ENCODE measurements around the gene NFS1.

The NFS1 gene

DNA sequence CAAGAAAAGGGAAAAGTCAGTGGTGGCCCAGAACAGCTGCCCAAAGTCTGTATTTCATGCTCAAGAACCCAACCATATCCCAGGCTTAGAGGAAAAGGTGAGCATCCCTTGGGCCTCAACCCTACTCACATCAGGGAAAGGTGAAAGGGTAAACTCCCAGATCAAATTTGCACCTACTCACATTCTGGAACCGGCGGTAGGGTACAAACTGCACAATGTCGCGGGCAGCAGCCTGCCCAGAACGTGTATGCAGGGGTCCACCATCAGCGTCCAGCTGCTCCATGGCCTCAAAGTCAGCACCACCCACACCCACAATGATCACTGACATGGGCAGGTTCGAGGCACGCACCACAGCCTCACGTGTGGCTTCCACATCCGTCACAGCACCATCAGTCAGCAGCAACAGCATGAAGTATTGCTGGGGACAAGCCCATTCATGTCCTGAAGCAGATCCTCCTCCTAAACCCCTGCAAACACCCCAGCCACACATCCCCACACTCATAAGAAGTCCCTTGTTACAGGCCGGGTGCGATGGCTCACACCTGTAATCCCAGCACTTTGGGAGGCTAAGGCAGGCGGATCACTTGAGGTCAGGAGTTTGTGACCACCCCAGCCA is 72.7 kb downstream of the NFS1 start:
- Histone ChIP-seq H3K79me2 (ENCODE audit: low read length) (no peaks in the 10 kb centered on the region), H3K9me3 (ENCODE audit: insufficient read depth, low read length) (no peaks in the 10 kb centered on the region), H4K20me1 (ENCODE audit: insufficient read depth, low read length) (no peaks in the 10 kb centered on the region; the same call in 1 of the 2 replicates), H3K36me3 (replicated peaks; ENCODE audit: low read depth, low read length) (peaks cover 52% of the 10 kb centered on the region), H2AFZ (ENCODE audit: low read depth, low read length) (no peak overlapping the region), H3K4me3 (ENCODE audit: low read length) (no peak overlapping the region), H3K27ac (ENCODE audit: low read length) (no peak overlapping the region), H3K27me3 (ENCODE audit: low read depth, low read length) (no peaks in the 10 kb centered on the region), H3K9ac (ENCODE audit: low read length) (no peak overlapping the region), H3K4me1 (ENCODE audit: low read length) (no peaks in the 10 kb centered on the region), H3K4me2 (ENCODE audit: low read length) (no peak overlapping the region)
- no peak for TF ChIP-seq EZH2phosphoT487 (IDR thresholded peaks at IDR 0.05; ENCODE audit: low read depth)
- TF ChIP-seq, protein P1, sequence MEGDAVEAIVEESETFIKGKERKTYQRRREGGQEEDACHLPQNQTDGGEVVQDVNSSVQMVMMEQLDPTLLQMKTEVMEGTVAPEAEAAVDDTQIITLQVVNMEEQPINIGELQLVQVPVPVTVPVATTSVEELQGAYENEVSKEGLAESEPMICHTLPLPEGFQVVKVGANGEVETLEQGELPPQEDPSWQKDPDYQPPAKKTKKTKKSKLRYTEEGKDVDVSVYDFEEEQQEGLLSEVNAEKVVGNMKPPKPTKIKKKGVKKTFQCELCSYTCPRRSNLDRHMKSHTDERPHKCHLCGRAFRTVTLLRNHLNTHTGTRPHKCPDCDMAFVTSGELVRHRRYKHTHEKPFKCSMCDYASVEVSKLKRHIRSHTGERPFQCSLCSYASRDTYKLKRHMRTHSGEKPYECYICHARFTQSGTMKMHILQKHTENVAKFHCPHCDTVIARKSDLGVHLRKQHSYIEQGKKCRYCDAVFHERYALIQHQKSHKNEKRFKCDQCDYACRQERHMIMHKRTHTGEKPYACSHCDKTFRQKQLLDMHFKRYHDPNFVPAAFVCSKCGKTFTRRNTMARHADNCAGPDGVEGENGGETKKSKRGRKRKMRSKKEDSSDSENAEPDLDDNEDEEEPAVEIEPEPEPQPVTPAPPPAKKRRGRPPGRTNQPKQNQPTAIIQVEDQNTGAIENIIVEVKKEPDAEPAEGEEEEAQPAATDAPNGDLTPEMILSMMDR (IDR thresholded peaks at IDR 0.05; ENCODE audit: low read depth, low read length), result no peak

DNA sequence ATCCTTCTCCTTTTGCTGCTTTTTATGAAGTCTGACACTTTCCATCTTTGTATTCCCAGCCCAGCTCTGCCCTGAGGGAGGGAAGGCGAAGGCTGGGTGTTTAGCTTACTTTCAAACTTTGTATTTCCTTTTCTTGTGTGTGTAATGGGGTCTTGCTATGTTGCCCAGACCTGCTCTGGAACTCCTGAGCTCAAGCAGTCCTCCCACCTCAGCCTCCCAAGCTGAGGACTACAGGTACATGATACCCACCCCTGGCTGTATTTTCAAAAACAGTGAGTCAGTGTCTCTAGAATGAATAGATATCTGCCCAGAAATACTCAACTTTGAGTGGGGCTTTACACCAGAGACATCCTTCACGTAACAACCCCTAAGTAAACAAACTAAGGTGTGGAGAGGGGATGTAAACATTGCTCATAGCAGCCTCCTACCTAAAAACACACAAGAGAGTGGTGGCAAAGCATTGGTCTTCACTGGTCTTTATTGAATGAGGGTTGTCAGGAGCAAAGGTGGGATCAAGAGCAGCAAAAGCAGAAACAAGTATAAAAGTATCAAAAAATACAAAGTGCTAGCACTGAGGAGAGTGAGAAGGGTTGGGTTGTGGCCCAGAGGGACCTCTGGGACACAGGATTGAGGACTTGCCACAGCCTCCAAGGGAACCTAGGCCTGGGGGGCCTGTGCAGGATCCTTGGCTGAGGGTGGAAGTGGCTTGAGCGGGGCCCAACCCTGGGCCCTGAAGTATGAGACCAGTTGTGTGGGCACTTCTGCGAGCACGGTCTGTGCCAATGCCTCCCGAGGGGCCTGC is 73.4 kb downstream of the NFS1 start:
- H4K20me1 ChIP-seq (ENCODE audit: insufficient read depth, low read length), result peaks cover 5% of the 10 kb centered on the region; the same call in 1 of the 2 replicates
- no peak overlapping the region for H3K4me3 ChIP-seq (ENCODE audit: low read length)
- H3K36me3 ChIP-seq (replicated peaks; ENCODE audit: low read depth, low read length), result peaks cover 50% of the 10 kb centered on the region
- H3K27ac ChIP-seq (ENCODE audit: low read length), result no peak overlapping the region
- no peaks in the 10 kb centered on the region for H3K27me3 ChIP-seq (ENCODE audit: low read depth, low read length)
- no peak for TF ChIP-seq EZH2phosphoT487 (IDR thresholded peaks at IDR 0.05; ENCODE audit: low read depth)
- TF ChIP-seq, protein P1 (IDR thresholded peaks at IDR 0.05; ENCODE audit: low read depth, low read length), result no peak
- H3K4me2 ChIP-seq (ENCODE audit: low read length), result no peak overlapping the region
- H2AFZ ChIP-seq (ENCODE audit: low read depth, low read length), result no peak overlapping the region
- H3K4me1 ChIP-seq (ENCODE audit: low read length), result peaks cover 6% of the 10 kb centered on the region
- H3K9me3 ChIP-seq (ENCODE audit: insufficient read depth, low read length), result no peaks in the 10 kb centered on the region
- H3K79me2 ChIP-seq (ENCODE audit: low read length), result no peaks in the 10 kb centered on the region
- H3K9ac ChIP-seq (ENCODE audit: low read length), result no peak overlapping the region

DNA sequence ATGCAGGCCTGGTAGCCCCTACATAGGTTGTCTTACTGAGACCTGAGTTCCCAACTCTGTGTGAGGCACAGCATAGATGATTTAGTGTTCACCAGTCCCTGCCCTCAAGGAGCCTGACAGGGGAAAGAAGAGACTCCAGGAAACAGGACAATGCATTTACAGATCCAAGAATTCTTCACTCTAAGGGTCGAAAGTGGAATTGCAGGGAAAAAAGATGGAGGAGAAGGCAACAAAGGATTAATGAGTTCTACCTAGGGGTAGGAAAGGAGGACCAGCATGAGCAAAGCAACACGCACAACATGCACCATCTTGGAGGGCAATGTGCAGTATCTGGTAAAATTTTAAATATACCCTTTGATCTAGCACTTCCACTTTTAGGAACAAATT is 77.6 kb downstream of the NFS1 start:
- no peak for TF ChIP-seq EZH2phosphoT487 (IDR thresholded peaks at IDR 0.05; ENCODE audit: low read depth)
- TF ChIP-seq, protein P1 (IDR thresholded peaks at IDR 0.05; ENCODE audit: low read depth, low read length), result no peak
- Histone ChIP-seq H3K9me3 (ENCODE audit: insufficient read depth, low read length) (no peaks in the 10 kb centered on the region), H3K4me1 (ENCODE audit: low read length) (peaks cover 46% of the 10 kb centered on the region), H3K27ac (ENCODE audit: low read length) (no peak overlapping the region), H3K4me2 (ENCODE audit: low read length) (no peak overlapping the region), H3K27me3 (ENCODE audit: low read depth, low read length) (no peaks in the 10 kb centered on the region), H4K20me1 (ENCODE audit: insufficient read depth, low read length) (0 out of 2 replicates have a peak, but pooled peaks cover 7% of the 10 kb centered on the region), H3K36me3 (replicated peaks; ENCODE audit: low read depth, low read length) (peaks cover 24% of the 10 kb centered on the region), H3K9ac (ENCODE audit: low read length) (no peak overlapping the region), H3K79me2 (ENCODE audit: low read length) (no peaks in the 10 kb centered on the region), H3K4me3 (ENCODE audit: low read length) (no peak overlapping the region), H2AFZ (ENCODE audit: low read depth, low read length) (no peak overlapping the region)

DNA sequence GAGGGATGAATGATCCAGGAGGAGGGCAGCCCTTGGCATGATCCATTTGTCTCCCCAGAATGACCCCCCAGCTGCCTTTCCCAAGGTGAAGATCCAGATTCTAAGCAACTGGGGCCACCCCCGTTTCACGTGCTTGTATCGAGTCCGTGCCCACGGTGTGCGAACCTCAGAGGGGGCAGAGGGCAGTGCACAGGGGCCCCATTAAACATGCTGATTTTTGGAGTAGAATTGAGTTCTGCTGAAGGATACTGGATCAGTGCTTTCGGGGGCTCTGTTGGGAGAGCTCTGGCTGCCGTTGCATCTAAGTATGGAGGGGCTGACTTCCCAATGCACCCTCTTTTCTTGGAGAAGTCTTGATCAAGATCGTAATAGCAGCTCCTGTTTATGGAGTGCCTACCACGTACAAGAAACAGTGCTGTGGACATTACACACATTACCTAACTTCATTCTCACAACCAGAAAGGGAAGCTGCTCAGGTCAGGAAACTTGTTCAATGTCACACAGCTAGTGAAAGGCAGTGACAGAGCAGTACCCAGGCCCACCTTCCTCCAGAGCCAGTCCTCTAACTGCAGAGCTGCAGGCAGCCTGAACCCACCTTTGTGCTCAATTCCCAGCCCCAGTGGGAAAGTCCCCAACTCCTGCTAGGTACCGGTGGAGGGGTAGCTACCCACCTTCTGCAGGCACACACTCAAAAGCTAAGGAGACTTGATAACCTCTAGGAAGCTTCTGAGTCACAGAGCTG is 78.2 kb downstream of the NFS1 start:
- no peaks in the 10 kb centered on the region for H3K79me2 ChIP-seq (ENCODE audit: low read length)
- no peak overlapping the region for H2AFZ ChIP-seq (ENCODE audit: low read depth, low read length)
- H3K27ac ChIP-seq (ENCODE audit: low read length), result 0 out of 2 replicates have a peak overlapping the region, but pooled peaks have one; percentile 13
- H3K9ac ChIP-seq (ENCODE audit: low read length), result no peak overlapping the region
- 0 out of 2 replicates have a peak, but pooled peaks cover 7% of the 10 kb centered on the region for H4K20me1 ChIP-seq (ENCODE audit: insufficient read depth, low read length)
- H3K36me3 ChIP-seq (replicated peaks; ENCODE audit: low read depth, low read length), result peaks cover 19% of the 10 kb centered on the region
- no peaks in the 10 kb centered on the region for H3K27me3 ChIP-seq (ENCODE audit: low read depth, low read length)
- H3K4me3 ChIP-seq (ENCODE audit: low read length), result no peak overlapping the region
- H3K9me3 ChIP-seq (ENCODE audit: insufficient read depth, low read length), result no peaks in the 10 kb centered on the region
- TF ChIP-seq, protein P1 (IDR thresholded peaks at IDR 0.05; ENCODE audit: low read depth, low read length), result no peak
- no peak for TF ChIP-seq EZH2phosphoT487 (IDR thresholded peaks at IDR 0.05; ENCODE audit: low read depth)
- no peak overlapping the region for H3K4me2 ChIP-seq (ENCODE audit: low read length)
- H3K4me1 ChIP-seq (ENCODE audit: low read length), result peaks cover 46% of the 10 kb centered on the region
